22Rv1 (cell line): ENCODE measurements around the gene GALNT8.

Experiments used
- ZFX ChIP-seq: fragments of 450-650 bp; IDR thresholded peaks from 2 replicates; pipeline ENCODE4 v1.6.1; 2017; ENCODE audit warnings: antibody characterized with exemption, borderline replicate concordance
- TF ChIP-seq, protein P1 (sequence below): fragments of 450-650 bp; IDR thresholded peaks from 2 replicates; pipeline ENCODE4 v1.5.1; 2017; ENCODE audit warnings: mild to moderate bottlenecking

DNA sequence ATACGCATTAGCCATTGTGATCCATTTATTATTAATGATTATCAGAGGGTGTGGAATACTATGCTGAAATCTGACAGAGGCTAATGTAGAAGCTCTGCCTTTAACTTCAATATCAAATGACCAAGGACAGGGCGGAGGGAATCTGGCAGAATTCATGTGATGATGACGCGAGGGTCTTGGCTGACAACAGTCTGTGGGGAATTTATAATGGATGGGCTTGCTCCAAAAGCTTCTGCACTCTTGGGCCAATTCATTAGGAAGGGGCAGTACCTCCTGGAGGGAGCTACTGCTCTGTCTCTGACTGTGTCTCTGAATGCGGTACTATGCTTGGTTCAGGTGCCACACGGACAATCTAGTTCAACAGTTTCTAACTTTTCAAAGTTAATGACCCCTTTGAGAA, 46.2 kb downstream of the GALNT8 start:
- TF ChIP-seq, protein P1, sequence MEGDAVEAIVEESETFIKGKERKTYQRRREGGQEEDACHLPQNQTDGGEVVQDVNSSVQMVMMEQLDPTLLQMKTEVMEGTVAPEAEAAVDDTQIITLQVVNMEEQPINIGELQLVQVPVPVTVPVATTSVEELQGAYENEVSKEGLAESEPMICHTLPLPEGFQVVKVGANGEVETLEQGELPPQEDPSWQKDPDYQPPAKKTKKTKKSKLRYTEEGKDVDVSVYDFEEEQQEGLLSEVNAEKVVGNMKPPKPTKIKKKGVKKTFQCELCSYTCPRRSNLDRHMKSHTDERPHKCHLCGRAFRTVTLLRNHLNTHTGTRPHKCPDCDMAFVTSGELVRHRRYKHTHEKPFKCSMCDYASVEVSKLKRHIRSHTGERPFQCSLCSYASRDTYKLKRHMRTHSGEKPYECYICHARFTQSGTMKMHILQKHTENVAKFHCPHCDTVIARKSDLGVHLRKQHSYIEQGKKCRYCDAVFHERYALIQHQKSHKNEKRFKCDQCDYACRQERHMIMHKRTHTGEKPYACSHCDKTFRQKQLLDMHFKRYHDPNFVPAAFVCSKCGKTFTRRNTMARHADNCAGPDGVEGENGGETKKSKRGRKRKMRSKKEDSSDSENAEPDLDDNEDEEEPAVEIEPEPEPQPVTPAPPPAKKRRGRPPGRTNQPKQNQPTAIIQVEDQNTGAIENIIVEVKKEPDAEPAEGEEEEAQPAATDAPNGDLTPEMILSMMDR, result no peak
- TF ChIP-seq ZFX, result no peak
